ENCODE data around the gene MIPOL1. TPM values are rescaled to one million over a fixed set of nuclear protein-coding genes. Genes with fewer than 3 reads are reported as not detected.

Gene MIPOL1
- total and polyA plus RNA-seq, 2 experiments from 2014 or later = 16.6 to 24.8 TPM

DNA sequence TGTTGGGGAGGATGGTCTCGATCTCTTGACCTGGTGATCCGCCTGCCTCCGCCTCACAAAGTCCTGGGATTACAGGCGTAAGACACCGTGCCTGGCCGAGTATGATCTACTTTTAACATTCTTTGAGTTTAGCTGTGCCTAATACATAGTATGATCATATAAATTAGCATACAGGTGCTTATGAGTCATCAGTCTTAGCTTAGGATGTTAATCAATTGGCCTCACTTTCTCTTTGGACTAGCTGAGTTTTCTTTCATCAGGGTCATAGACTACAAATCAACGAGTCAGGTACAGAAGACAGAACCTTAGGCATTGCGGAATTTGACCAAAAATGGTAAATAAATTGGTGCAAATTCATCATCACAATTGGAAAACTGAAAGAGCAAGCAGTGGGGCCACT lies 27.5 kb upstream of the MIPOL1 start:
- H3K4me3 Mint-ChIP-seq = peak overlapping the region; percentile 44; the same call in 2 of the 3 replicates

More for the DNA sequence above, 27.5 kb upstream of the MIPOL1 start:
- H3F3A ChIP-seq (replicated peaks; ENCODE audit: low read depth) = peaks cover 4% of the 10 kb centered on the region; the same call in 1 of the 2 replicates
- TF ChIP-seq, protein P1, sequence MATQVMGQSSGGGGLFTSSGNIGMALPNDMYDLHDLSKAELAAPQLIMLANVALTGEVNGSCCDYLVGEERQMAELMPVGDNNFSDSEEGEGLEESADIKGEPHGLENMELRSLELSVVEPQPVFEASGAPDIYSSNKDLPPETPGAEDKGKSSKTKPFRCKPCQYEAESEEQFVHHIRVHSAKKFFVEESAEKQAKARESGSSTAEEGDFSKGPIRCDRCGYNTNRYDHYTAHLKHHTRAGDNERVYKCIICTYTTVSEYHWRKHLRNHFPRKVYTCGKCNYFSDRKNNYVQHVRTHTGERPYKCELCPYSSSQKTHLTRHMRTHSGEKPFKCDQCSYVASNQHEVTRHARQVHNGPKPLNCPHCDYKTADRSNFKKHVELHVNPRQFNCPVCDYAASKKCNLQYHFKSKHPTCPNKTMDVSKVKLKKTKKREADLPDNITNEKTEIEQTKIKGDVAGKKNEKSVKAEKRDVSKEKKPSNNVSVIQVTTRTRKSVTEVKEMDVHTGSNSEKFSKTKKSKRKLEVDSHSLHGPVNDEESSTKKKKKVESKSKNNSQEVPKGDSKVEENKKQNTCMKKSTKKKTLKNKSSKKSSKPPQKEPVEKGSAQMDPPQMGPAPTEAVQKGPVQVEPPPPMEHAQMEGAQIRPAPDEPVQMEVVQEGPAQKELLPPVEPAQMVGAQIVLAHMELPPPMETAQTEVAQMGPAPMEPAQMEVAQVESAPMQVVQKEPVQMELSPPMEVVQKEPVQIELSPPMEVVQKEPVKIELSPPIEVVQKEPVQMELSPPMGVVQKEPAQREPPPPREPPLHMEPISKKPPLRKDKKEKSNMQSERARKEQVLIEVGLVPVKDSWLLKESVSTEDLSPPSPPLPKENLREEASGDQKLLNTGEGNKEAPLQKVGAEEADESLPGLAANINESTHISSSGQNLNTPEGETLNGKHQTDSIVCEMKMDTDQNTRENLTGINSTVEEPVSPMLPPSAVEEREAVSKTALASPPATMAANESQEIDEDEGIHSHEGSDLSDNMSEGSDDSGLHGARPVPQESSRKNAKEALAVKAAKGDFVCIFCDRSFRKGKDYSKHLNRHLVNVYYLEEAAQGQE (IDR thresholded peaks at IDR 0.05; ENCODE audit: unreplicated experiment) = no peak
- no peak for TF ChIP-seq STAT1 (IDR thresholded peaks at IDR 0.05; ENCODE audit: unreplicated experiment)
- no peak for TF ChIP-seq EZH2 (IDR thresholded peaks at IDR 0.05; ENCODE audit: low read depth, unreplicated experiment)
- no peak for TF ChIP-seq POLR2AphosphoS5 (IDR thresholded peaks at IDR 0.05; ENCODE audit: low read depth)
- no peak for TF ChIP-seq CREB1 (CRISPR knock-in tag; IDR thresholded peaks at IDR 0.05; ENCODE audit: low read depth)
- no peak for TF ChIP-seq ZNF114 (CRISPR knock-in tag; IDR thresholded peaks at IDR 0.05)
- TF ChIP-seq NANOG (IDR thresholded peaks at IDR 0.05; ENCODE audit: borderline replicate concordance) = no peak
- TF ChIP-seq, protein P2, sequence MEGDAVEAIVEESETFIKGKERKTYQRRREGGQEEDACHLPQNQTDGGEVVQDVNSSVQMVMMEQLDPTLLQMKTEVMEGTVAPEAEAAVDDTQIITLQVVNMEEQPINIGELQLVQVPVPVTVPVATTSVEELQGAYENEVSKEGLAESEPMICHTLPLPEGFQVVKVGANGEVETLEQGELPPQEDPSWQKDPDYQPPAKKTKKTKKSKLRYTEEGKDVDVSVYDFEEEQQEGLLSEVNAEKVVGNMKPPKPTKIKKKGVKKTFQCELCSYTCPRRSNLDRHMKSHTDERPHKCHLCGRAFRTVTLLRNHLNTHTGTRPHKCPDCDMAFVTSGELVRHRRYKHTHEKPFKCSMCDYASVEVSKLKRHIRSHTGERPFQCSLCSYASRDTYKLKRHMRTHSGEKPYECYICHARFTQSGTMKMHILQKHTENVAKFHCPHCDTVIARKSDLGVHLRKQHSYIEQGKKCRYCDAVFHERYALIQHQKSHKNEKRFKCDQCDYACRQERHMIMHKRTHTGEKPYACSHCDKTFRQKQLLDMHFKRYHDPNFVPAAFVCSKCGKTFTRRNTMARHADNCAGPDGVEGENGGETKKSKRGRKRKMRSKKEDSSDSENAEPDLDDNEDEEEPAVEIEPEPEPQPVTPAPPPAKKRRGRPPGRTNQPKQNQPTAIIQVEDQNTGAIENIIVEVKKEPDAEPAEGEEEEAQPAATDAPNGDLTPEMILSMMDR (conservative IDR thresholded peaks at IDR 0.05; ENCODE audit: low read depth in 2 of 2) = no peak
- TF ChIP-seq, protein P3, sequence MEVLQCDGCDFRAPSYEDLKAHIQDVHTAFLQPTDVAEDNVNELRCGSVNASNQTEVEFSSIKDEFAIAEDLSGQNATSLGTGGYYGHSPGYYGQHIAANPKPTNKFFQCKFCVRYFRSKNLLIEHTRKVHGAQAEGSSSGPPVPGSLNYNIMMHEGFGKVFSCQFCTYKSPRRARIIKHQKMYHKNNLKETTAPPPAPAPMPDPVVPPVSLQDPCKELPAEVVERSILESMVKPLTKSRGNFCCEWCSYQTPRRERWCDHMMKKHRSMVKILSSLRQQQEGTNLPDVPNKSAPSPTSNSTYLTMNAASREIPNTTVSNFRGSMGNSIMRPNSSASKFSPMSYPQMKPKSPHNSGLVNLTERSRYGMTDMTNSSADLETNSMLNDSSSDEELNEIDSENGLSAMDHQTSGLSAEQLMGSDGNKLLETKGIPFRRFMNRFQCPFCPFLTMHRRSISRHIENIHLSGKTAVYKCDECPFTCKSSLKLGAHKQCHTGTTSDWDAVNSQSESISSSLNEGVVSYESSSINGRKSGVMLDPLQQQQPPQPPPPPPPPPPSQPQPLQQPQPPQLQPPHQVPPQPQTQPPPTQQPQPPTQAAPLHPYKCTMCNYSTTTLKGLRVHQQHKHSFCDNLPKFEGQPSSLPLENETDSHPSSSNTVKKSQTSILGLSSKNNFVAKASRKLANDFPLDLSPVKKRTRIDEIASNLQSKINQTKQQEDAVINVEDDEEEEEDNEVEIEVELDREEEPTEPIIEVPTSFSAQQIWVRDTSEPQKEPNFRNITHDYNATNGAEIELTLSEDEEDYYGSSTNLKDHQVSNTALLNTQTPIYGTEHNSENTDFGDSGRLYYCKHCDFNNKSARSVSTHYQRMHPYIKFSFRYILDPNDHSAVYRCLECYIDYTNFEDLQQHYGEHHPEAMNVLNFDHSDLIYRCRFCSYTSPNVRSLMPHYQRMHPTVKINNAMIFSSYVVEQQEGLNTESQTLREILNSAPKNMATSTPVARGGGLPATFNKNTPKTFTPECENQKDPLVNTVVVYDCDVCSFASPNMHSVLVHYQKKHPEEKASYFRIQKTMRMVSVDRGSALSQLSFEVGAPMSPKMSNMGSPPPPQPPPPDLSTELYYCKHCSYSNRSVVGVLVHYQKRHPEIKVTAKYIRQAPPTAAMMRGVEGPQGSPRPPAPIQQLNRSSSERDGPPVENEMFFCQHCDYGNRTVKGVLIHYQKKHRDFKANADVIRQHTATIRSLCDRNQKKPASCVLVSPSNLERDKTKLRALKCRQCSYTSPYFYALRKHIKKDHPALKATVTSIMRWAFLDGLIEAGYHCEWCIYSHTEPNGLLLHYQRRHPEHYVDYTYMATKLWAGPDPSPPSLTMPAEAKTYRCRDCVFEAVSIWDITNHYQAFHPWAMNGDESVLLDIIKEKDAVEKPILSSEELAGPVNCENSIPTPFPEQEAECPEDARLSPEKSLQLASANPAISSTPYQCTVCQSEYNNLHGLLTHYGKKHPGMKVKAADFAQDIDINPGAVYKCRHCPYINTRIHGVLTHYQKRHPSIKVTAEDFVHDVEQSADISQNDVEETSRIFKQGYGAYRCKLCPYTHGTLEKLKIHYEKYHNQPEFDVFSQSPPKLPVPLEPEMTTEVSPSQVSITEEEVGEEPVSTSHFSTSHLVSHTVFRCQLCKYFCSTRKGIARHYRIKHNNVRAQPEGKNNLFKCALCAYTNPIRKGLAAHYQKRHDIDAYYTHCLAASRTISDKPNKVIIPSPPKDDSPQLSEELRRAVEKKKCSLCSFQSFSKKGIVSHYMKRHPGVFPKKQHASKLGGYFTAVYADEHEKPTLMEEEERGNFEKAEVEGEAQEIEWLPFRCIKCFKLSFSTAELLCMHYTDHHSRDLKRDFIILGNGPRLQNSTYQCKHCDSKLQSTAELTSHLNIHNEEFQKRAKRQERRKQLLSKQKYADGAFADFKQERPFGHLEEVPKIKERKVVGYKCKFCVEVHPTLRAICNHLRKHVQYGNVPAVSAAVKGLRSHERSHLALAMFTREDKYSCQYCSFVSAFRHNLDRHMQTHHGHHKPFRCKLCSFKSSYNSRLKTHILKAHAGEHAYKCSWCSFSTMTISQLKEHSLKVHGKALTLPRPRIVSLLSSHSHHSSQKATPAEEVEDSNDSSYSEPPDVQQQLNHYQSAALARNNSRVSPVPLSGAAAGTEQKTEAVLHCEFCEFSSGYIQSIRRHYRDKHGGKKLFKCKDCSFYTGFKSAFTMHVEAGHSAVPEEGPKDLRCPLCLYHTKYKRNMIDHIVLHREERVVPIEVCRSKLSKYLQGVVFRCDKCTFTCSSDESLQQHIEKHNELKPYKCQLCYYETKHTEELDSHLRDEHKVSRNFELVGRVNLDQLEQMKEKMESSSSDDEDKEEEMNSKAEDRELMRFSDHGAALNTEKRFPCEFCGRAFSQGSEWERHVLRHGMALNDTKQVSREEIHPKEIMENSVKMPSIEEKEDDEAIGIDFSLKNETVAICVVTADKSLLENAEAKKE (CRISPR knock-in tag; IDR thresholded peaks at IDR 0.05) = no peak
- no peak for TF ChIP-seq ZNF331 (CRISPR knock-in tag; IDR thresholded peaks at IDR 0.05; ENCODE audit: low read depth)
- TF ChIP-seq JUNB (IDR thresholded peaks at IDR 0.05; ENCODE audit: unreplicated experiment) = no peak
- TF ChIP-seq, protein P4, sequence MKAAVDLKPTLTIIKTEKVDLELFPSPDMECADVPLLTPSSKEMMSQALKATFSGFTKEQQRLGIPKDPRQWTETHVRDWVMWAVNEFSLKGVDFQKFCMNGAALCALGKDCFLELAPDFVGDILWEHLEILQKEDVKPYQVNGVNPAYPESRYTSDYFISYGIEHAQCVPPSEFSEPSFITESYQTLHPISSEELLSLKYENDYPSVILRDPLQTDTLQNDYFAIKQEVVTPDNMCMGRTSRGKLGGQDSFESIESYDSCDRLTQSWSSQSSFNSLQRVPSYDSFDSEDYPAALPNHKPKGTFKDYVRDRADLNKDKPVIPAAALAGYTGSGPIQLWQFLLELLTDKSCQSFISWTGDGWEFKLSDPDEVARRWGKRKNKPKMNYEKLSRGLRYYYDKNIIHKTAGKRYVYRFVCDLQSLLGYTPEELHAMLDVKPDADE (IDR thresholded peaks at IDR 0.05) = no peak
- no peak for TF ChIP-seq EZH2phosphoT487 (IDR thresholded peaks at IDR 0.05; ENCODE audit: unreplicated experiment)
- H4K20me1 ChIP-seq (replicated peaks; ENCODE audit: insufficient read depth) = no peaks in the 10 kb centered on the region
- DNase-seq (ENCODE audit: low spot score) (no peak), ATAC-seq (no peak)
- H3K4me2 ChIP-seq = no peak overlapping the region
- Mint-ChIP-seq H3K4me1 (peaks cover 51% of the 10 kb centered on the region), H3K27me3 (ENCODE audit: insufficient read depth, low read depth, poor library complexity) (peaks cover 10% of the 10 kb centered on the region), H3K36me3 (ENCODE audit: low read depth) (peaks cover 4% of the 10 kb centered on the region; the same call in 2 of the 3 replicates), H3K27ac (no peak overlapping the region), H3K9me3 (no peaks in the 10 kb centered on the region; the same call in 2 of the 3 replicates)
- H3K36me3 ChIP-seq (ENCODE audit: insufficient read depth) = no peaks in the 10 kb centered on the region
- no peaks in the 10 kb centered on the region; the same call in 1 of the 2 replicates for H3K79me2 ChIP-seq (replicated peaks; ENCODE audit: insufficient read depth)
- H3K4me3 ChIP-seq = no peak overlapping the region
- no peak overlapping the region for H2AFZ ChIP-seq
- H3K9me2 ChIP-seq (ENCODE audit: insufficient read depth) = no peaks in the 10 kb centered on the region
- no peaks in the 10 kb centered on the region for H3K27me3 ChIP-seq (ENCODE audit: insufficient read depth)
- peaks cover 36% of the 10 kb centered on the region for H3K4me1 ChIP-seq (ENCODE audit: insufficient read depth)
- no peak overlapping the region for H3K27ac ChIP-seq (ENCODE audit: low read depth)

Data from GM23338 (cell line).